ENCODE results near the gene RUBCN.

GRCh38 chr3:197737749-197738462, 1.2 kb upstream of the RUBCN start:
- TF ChIP-seq CTCF (conservative IDR thresholded peaks at IDR 0.05): no peak
- TF ChIP-seq ZFX (IDR thresholded peaks at IDR 0.05): no peak
